AG10803 (cell line): Measurements from ENCODE around the gene SPSB1.

Experiments used
- DNase-seq: peaks from one replicate; pipeline ENCODE4 v3.0.0; 2010; ENCODE audit warnings: low read depth
- H3K4me3 ChIP-seq: 2 replicates; pipeline ENCODE4 v1.5.1; 2011; ENCODE audit warnings: mild to moderate bottlenecking, low read length, control low read depth
- TF ChIP-seq, protein P1 (sequence below): conservative IDR thresholded peaks from 2 replicates; pipeline ENCODE4 v1.5.1; 2011; ENCODE audit warnings: mild to moderate bottlenecking, low read length, control low read depth, inconsistent platforms

Gene SPSB1

GRCh38 chr1:9265037-9265436 is 27.7 kb upstream of the SPSB1 start:
- TF ChIP-seq, protein P1, sequence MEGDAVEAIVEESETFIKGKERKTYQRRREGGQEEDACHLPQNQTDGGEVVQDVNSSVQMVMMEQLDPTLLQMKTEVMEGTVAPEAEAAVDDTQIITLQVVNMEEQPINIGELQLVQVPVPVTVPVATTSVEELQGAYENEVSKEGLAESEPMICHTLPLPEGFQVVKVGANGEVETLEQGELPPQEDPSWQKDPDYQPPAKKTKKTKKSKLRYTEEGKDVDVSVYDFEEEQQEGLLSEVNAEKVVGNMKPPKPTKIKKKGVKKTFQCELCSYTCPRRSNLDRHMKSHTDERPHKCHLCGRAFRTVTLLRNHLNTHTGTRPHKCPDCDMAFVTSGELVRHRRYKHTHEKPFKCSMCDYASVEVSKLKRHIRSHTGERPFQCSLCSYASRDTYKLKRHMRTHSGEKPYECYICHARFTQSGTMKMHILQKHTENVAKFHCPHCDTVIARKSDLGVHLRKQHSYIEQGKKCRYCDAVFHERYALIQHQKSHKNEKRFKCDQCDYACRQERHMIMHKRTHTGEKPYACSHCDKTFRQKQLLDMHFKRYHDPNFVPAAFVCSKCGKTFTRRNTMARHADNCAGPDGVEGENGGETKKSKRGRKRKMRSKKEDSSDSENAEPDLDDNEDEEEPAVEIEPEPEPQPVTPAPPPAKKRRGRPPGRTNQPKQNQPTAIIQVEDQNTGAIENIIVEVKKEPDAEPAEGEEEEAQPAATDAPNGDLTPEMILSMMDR: no peak
- DNase-seq: no peak
- H3K4me3 ChIP-seq: no peak overlapping the region

- TF ChIP-seq, protein P1: no peak
- DNase-seq: no peak
- H3K4me3 ChIP-seq: no peak overlapping the region
Measured at GRCh38 chr1:9265968-9266367, 26.7 kb upstream of the SPSB1 start.

GRCh38 chr1:9267352-9267686 is 25.4 kb upstream of the SPSB1 start:
- TF ChIP-seq, protein P1: no peak
- DNase-seq: no peak
- H3K4me3 ChIP-seq: no peak overlapping the region

DNA sequence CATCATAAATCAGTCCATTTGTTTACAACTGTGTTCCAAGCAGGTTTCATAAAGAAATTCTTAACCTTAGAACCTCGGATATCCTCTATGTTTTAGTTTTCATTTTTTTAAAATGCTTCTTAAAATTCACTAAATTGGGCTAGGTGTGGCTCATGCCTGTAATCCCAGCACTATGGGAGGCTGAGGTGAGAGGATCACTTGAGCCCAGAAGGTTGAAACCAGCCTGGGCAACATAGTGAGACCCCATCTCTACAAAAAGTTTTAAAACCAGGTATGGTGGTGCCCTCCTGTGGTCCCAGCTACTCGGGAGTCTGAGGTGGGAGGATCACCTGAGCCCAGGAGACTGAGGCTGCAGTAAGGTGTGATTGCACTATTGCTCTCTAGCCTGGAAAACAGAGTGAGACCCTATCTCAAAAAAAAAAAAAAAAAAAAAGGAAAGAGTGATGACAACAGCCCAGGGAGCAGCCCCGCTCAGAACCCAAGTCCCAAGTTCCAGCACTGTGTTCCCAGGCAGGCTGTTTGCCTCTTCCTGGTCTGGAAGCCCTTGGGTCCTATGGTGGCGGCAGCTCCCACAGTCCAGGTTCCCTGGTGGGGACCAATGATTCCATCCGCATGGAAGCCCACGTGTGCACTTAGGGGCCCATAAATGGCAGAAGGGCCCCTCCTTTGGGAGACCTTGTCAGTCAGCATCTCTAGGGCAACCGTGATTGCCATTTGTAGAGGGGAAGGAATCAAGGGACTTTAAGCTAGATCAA is 24.7 kb upstream of the SPSB1 start:
- no peak for DNase-seq
- TF ChIP-seq, protein P1: no peak
- no peak overlapping the region for H3K4me3 ChIP-seq

GRCh38 chr1:9269078-9269501 is 23.6 kb upstream of the SPSB1 start:
- no peak for DNase-seq
- TF ChIP-seq, protein P1: no peak

DNA sequence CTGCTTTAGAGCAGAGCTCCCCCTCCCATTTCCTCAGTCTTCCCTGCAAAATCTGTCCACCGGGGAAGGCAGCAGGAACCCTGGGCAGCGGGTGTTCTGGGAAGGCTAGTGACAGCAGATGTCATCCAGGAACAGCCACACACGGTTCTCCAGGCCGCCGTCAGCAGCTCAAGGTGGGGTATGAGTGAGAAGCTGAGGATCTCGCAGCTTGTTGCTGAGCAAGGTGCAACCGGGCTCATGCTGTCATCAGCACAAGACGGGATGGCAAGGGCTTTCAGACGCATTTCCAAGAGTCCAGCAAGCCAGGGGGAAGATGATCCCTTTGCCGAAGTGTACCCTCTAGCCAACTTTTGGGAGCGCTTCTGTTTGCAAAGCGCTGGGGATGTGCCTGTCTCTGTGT is 23.0 kb upstream of the SPSB1 start:
- TF ChIP-seq, protein P1: no peak
- H3K4me3 ChIP-seq: no peak overlapping the region
- DNase-seq: no peak

More at GRCh38 chr1:9269078-9269501, 23.6 kb upstream of the SPSB1 start:
- H3K4me3 ChIP-seq: no peak overlapping the region

GRCh38 chr1:9270290-9270883 is 22.3 kb upstream of the SPSB1 start:
- no peak overlapping the region for H3K4me3 ChIP-seq
- DNase-seq: no peak
- TF ChIP-seq, protein P1: no peak
